ENCODE data around the gene TRIM47.

GRCh38 chr17:75893305-75894048 is 15.1 kb upstream of the TRIM47 start:
- TF ChIP-seq CTCF (IDR thresholded peaks at IDR 0.05; ENCODE audit: low read depth, low read length) (no peak), POLR2A (IDR thresholded peaks at IDR 0.05; ENCODE audit: extremely low read depth, insufficient read length) (no peak), MAX (IDR thresholded peaks at IDR 0.05; ENCODE audit: low read depth, low read length) (no peak), MYC (IDR thresholded peaks at IDR 0.05; ENCODE audit: low read depth, low read length) (no peak)

Measured in NB4 (cell line).